ENCODE results near the gene BUD13.
A peak's percentile ranks its signal among the peaks of the same experiment; 100 is the strongest.

BUD13 gene

GRCh38 chr11:116733043-116733755, 39.6 kb downstream of the BUD13 start:
- no peak for DNase-seq (ENCODE audit: low read depth)
- H3K4me3 ChIP-seq (ENCODE audit: low read depth, low read length) = no peak overlapping the region
- TF ChIP-seq CTCF (IDR thresholded peaks at IDR 0.05; ENCODE audit: low read depth, low read length, missing control alignments) = no peak

- peak; percentile 29 for DNase-seq (ENCODE audit: low read depth)
- TF ChIP-seq CTCF (IDR thresholded peaks at IDR 0.05; ENCODE audit: low read depth, low read length, missing control alignments) = peak; percentile 99
- no peak overlapping the region for H3K4me3 ChIP-seq (ENCODE audit: low read depth, low read length)
These were observed 40.3 kb downstream of the BUD13 start for GRCh38 chr11:116732271-116733042.

GRCh38 chr11:116731821-116732220, 41.0 kb downstream of the BUD13 start:
- TF ChIP-seq CTCF (IDR thresholded peaks at IDR 0.05; ENCODE audit: low read depth, low read length, missing control alignments) = no peak
- no peak for DNase-seq (ENCODE audit: low read depth)

GRCh38 chr11:116731097-116731761, 41.6 kb downstream of the BUD13 start:
- no peak for DNase-seq (ENCODE audit: low read depth)
- H3K4me3 ChIP-seq (ENCODE audit: low read depth, low read length) = no peak overlapping the region
- TF ChIP-seq CTCF (IDR thresholded peaks at IDR 0.05; ENCODE audit: low read depth, low read length, missing control alignments) = no peak

More at GRCh38 chr11:116731821-116732220, 41.0 kb downstream of the BUD13 start:
- no peak overlapping the region for H3K4me3 ChIP-seq (ENCODE audit: low read depth, low read length)

- H3K4me3 ChIP-seq (ENCODE audit: low read depth, low read length) = no peak overlapping the region
- no peak for TF ChIP-seq CTCF (IDR thresholded peaks at IDR 0.05; ENCODE audit: low read depth, low read length, missing control alignments)
- DNase-seq (ENCODE audit: low read depth) = no peak
These were observed 42.2 kb downstream of the BUD13 start for GRCh38 chr11:116730601-116731000.

GRCh38 chr11:116730241-116730561, 42.6 kb downstream of the BUD13 start:
- no peak for TF ChIP-seq CTCF (IDR thresholded peaks at IDR 0.05; ENCODE audit: low read depth, low read length, missing control alignments)
- DNase-seq (ENCODE audit: low read depth) = no peak

More at GRCh38 chr11:116730241-116730561, 42.6 kb downstream of the BUD13 start:
- H3K4me3 ChIP-seq (ENCODE audit: low read depth, low read length) = no peak overlapping the region
